Measurements from ENCODE around the gene FNTB. TPM values are rescaled to one million over a fixed set of nuclear protein-coding genes. Genes with fewer than 3 reads are reported as not detected.
A peak's percentile ranks its signal among the peaks of the same experiment; 100 is the strongest.

The FNTB gene
- polyA plus RNA-seq, 3 donors, result 12.3 to 14.2 (median 14.1) TPM

- Mint-ChIP-seq H3K4me3 (peak overlapping the region; percentile 72 to 86), H3K27ac (peak overlapping the region; percentile 58 to 93 (median 88)), H3K9me3 (no peaks in the 10 kb centered on the region), H3K36me3 (peaks cover 16 to 22% of the 10 kb centered on the region in 2 donors), H3K4me1 (peaks cover 77% of the 10 kb centered on the region), H3K27me3 (ENCODE audit: low read depth in 3 of 3) (peaks cover 0 to 2% (median 0%) of the 10 kb centered on the region in 3 donors)
- Histone ChIP-seq H3K27me3 (ENCODE audit: control insufficient read depth in 2 of 2, insufficient read depth in 2 of 2, low read length in 2 of 2) (no peaks in the 10 kb centered on the region), H3K9me3 (replicated peaks in 1 of 2; ENCODE audit: control insufficient read depth in 1 of 2, insufficient read depth in 1 of 2, low read length in 2 of 2) (no peaks in the 10 kb centered on the region), H3K27ac (ENCODE audit: low read depth in 1 of 2, low read length in 2 of 2) (peak overlapping the region; percentile 64 to 81), H3K4me2 (replicated peaks; ENCODE audit: extremely low read depth, low read length, poor library complexity, severe bottlenecking) (peak overlapping the region; percentile 79), H3K9ac (ENCODE audit: insufficient read depth, low read length, poor library complexity, severe bottlenecking) (peak overlapping the region; percentile 52), H3K36me3 (replicated peaks in 1 of 2; ENCODE audit: control insufficient read depth in 1 of 2, insufficient read depth in 2 of 2, low read length in 2 of 2) (peaks cover 12 to 16% of the 10 kb centered on the region in 2 donors), H2AFZ (ENCODE audit: insufficient read depth, low read depth, low read length, poor library complexity, severe bottlenecking) (peak overlapping the region; percentile 73), H3K79me2 (ENCODE audit: insufficient read depth, low read length) (no peaks in the 10 kb centered on the region), H4K20me1 (ENCODE audit: insufficient read depth, low read length) (no peaks in the 10 kb centered on the region), H3K4me1 (ENCODE audit: control insufficient read depth in 1 of 2, insufficient read depth in 2 of 2, low read length in 2 of 2) (peaks cover 61 to 72% of the 10 kb centered on the region in 2 donors), H3K4me3 (replicated peaks in 1 of 3; ENCODE audit: low read depth in 2 of 3, low read length in 3 of 3) (peak overlapping the region; percentile 7 to 68 (median 11))
- WGBS (ENCODE audit: insufficient coverage), result 0% methylated on average over 6 of the region's 9 CpGs
- intact Hi-C loops (cut with micrococcal nuclease), result loop anchor here in 1 of 2 donors (5.0 kb wide), 1 partner anchor 58 kb away; the partner anchor contains the start of gene MAX
- DNase-seq, result peak; percentile 66 to 76 (median 69)
- TF ChIP-seq, protein P1, sequence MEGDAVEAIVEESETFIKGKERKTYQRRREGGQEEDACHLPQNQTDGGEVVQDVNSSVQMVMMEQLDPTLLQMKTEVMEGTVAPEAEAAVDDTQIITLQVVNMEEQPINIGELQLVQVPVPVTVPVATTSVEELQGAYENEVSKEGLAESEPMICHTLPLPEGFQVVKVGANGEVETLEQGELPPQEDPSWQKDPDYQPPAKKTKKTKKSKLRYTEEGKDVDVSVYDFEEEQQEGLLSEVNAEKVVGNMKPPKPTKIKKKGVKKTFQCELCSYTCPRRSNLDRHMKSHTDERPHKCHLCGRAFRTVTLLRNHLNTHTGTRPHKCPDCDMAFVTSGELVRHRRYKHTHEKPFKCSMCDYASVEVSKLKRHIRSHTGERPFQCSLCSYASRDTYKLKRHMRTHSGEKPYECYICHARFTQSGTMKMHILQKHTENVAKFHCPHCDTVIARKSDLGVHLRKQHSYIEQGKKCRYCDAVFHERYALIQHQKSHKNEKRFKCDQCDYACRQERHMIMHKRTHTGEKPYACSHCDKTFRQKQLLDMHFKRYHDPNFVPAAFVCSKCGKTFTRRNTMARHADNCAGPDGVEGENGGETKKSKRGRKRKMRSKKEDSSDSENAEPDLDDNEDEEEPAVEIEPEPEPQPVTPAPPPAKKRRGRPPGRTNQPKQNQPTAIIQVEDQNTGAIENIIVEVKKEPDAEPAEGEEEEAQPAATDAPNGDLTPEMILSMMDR (IDR thresholded peaks at IDR 0.05), result no peak
Measured at GRCh38 chr14:65044596-65044959, 57.9 kb downstream of the FNTB start.

GRCh38 chr14:65045006-65045405, 58.3 kb downstream of the FNTB start:
- intact Hi-C loops (cut with micrococcal nuclease), result no loop called here
- H3K4me1 ChIP-seq (ENCODE audit: control insufficient read depth in 1 of 2, insufficient read depth in 2 of 2, low read length in 2 of 2), result peaks cover 61 to 72% of the 10 kb centered on the region in 2 donors
- TF ChIP-seq, protein P1 (IDR thresholded peaks at IDR 0.05), result no peak
- H3K4me1 Mint-ChIP-seq, result peaks cover 77% of the 10 kb centered on the region
- H3K4me3 Mint-ChIP-seq, result peak overlapping the region; percentile 72 to 86
- no peaks in the 10 kb centered on the region for H3K79me2 ChIP-seq (ENCODE audit: insufficient read depth, low read length)
- H3K4me3 ChIP-seq (replicated peaks in 1 of 3; ENCODE audit: low read depth in 2 of 3, low read length in 3 of 3), result peak overlapping the region in 1 of 3 experiments; percentile 68
- no peak for DNase-seq
- no peak overlapping the region for H3K9ac ChIP-seq (ENCODE audit: insufficient read depth, low read length, poor library complexity, severe bottlenecking)
- H3K4me2 ChIP-seq (replicated peaks; ENCODE audit: extremely low read depth, low read length, poor library complexity, severe bottlenecking), result peak overlapping the region; percentile 79
- no peaks in the 10 kb centered on the region for H3K9me3 ChIP-seq (replicated peaks in 1 of 2; ENCODE audit: control insufficient read depth in 1 of 2, insufficient read depth in 1 of 2, low read length in 2 of 2)
- no peaks in the 10 kb centered on the region for H3K27me3 ChIP-seq (ENCODE audit: control insufficient read depth in 2 of 2, insufficient read depth in 2 of 2, low read length in 2 of 2)
- no peaks in the 10 kb centered on the region for H4K20me1 ChIP-seq (ENCODE audit: insufficient read depth, low read length)
- H3K27ac ChIP-seq (ENCODE audit: low read depth in 1 of 2, low read length in 2 of 2), result peak overlapping the region in 1 of 2 donors; percentile 81
- peak overlapping the region; percentile 58 to 93 (median 88) for H3K27ac Mint-ChIP-seq
- H3K36me3 ChIP-seq (replicated peaks in 1 of 2; ENCODE audit: control insufficient read depth in 1 of 2, insufficient read depth in 2 of 2, low read length in 2 of 2), result peaks cover 12 to 16% of the 10 kb centered on the region in 2 donors
- H3K27me3 Mint-ChIP-seq (ENCODE audit: low read depth in 3 of 3), result peaks cover 0 to 2% (median 0%) of the 10 kb centered on the region in 3 donors
- WGBS (ENCODE audit: insufficient coverage), result no CpG with 5 or more reads among the region's 5 CpGs
- no peaks in the 10 kb centered on the region for H3K9me3 Mint-ChIP-seq
- peaks cover 16 to 22% of the 10 kb centered on the region in 2 donors for H3K36me3 Mint-ChIP-seq
- H2AFZ ChIP-seq (ENCODE audit: insufficient read depth, low read depth, low read length, poor library complexity, severe bottlenecking), result peak overlapping the region; percentile 73

All from CD14-positive monocyte (primary cell).